ENCODE data around the gene FAM89A. TPM values are rescaled to one million over a fixed set of nuclear protein-coding genes. Genes with fewer than 3 reads are reported as not detected.

The FAM89A gene
- total RNA-seq, 2 donors from 2014 or later = 8.4 to 24.5 TPM

- no peak for DNase-seq (ENCODE audit: low spot score)
- Histone ChIP-seq H3K9me3 (no peaks in the 10 kb centered on the region), H3K4me3 (no peak overlapping the region), H3K27me3 (replicated peaks; ENCODE audit: insufficient read depth) (no peaks in the 10 kb centered on the region), H3K4me1 (ENCODE audit: control insufficient read depth in 1 of 2, low read depth in 2 of 2) (no peaks in the 10 kb centered on the region), H3K27ac (no peak overlapping the region), H3K36me3 (no peaks in the 10 kb centered on the region)
- no peak for TF ChIP-seq CTCF (IDR thresholded peaks at IDR 0.05)
- ATAC-seq (ENCODE audit: insufficient number of reproducible peaks, low FRiP score, low read depth) = no peak
These were observed 32.0 kb upstream of the FAM89A start for GRCh38 chr1:231072041-231072440.

GRCh38 chr1:231070758-231071444 lies 30.8 kb upstream of the FAM89A start:
- ATAC-seq (ENCODE audit: insufficient number of reproducible peaks, low FRiP score, low read depth) (no peak), DNase-seq (ENCODE audit: low spot score) (no peak)
- Histone ChIP-seq H3K9me3 (no peaks in the 10 kb centered on the region), H3K4me3 (no peak overlapping the region), H3K4me1 (ENCODE audit: control insufficient read depth in 1 of 2, low read depth in 2 of 2) (no peaks in the 10 kb centered on the region), H3K36me3 (no peaks in the 10 kb centered on the region), H3K27me3 (replicated peaks; ENCODE audit: insufficient read depth) (no peaks in the 10 kb centered on the region), H3K27ac (no peak overlapping the region)
- TF ChIP-seq CTCF (IDR thresholded peaks at IDR 0.05) = no peak

GRCh38 chr1:231069333-231069732 lies 29.3 kb upstream of the FAM89A start:
- H3K9me3 ChIP-seq = no peaks in the 10 kb centered on the region
- no peak for TF ChIP-seq CTCF (IDR thresholded peaks at IDR 0.05)
- H3K4me1 ChIP-seq (ENCODE audit: control insufficient read depth in 1 of 2, low read depth in 2 of 2) = no peaks in the 10 kb centered on the region
- ATAC-seq (ENCODE audit: insufficient number of reproducible peaks, low FRiP score, low read depth) (no peak), DNase-seq (ENCODE audit: low spot score) (no peak)
- H3K36me3 ChIP-seq = no peaks in the 10 kb centered on the region
- no peak overlapping the region for H3K27ac ChIP-seq
- no peaks in the 10 kb centered on the region for H3K27me3 ChIP-seq (replicated peaks; ENCODE audit: insufficient read depth)
- no peak overlapping the region for H3K4me3 ChIP-seq

DNA sequence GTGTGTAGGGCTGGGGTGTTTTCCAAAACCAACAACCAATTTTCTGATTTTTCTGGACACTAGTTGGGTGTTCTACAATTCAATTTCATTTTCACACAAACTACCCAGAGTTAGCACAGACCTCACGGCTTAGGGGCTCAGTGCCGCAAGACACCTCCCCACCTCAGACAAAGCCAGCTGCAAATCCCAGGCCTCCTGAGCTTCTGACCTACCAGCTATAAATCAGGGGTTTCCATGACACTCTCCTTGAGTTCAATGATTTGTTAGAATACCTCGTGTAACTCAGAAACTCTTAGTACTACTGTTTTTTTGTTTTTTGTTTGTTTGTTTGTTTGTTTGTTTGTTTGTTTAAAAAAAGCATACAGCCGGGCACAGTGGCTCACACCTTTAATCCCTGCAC lies 28.7 kb upstream of the FAM89A start:
- TF ChIP-seq CTCF (IDR thresholded peaks at IDR 0.05) = no peak
- no peak for ATAC-seq (ENCODE audit: insufficient number of reproducible peaks, low FRiP score, low read depth)
- no peaks in the 10 kb centered on the region for H3K27me3 ChIP-seq (replicated peaks; ENCODE audit: insufficient read depth)

GRCh38 chr1:231065510-231066241 lies 25.6 kb upstream of the FAM89A start:
- no peak for ATAC-seq (ENCODE audit: insufficient number of reproducible peaks, low FRiP score, low read depth)
- no peak for TF ChIP-seq CTCF (IDR thresholded peaks at IDR 0.05)
- DNase-seq (ENCODE audit: low spot score) = no peak
- H3K4me3 ChIP-seq = no peak overlapping the region
- no peak overlapping the region for H3K27ac ChIP-seq
- no peaks in the 10 kb centered on the region for H3K27me3 ChIP-seq (replicated peaks; ENCODE audit: insufficient read depth)
- no peaks in the 10 kb centered on the region for H3K9me3 ChIP-seq
- no peaks in the 10 kb centered on the region for H3K4me1 ChIP-seq (ENCODE audit: control insufficient read depth in 1 of 2, low read depth in 2 of 2)
- H3K36me3 ChIP-seq = no peaks in the 10 kb centered on the region

More for the DNA sequence above, 28.7 kb upstream of the FAM89A start:
- Histone ChIP-seq H3K4me1 (ENCODE audit: control insufficient read depth in 1 of 2, low read depth in 2 of 2) (no peaks in the 10 kb centered on the region), H3K9me3 (no peaks in the 10 kb centered on the region), H3K4me3 (no peak overlapping the region), H3K36me3 (no peaks in the 10 kb centered on the region), H3K27ac (no peak overlapping the region)
- no peak for DNase-seq (ENCODE audit: low spot score)

Measured in thoracic aorta (tissue), 2 donors.